Gastrocnemius medialis (tissue), 4 donors: Measurements from ENCODE around the gene TEX52. TPM values are rescaled to one million over a fixed set of nuclear protein-coding genes. Genes with fewer than 3 reads are reported as not detected.

Experiments
- ATAC-seq, 2 donors: fragments of 150-250 bp; one replicate each; pipeline ENCODE4 v1.9.1; 2016
- DNase-seq, 2 donors: peaks; one replicate each; pipeline ENCODE4 v3.0.0-alpha.2; 2019
- H3K27ac ChIP-seq, 4 donors: fragments of 200-600 bp; sonication (generic); 1 replicate in 1 of 4; 2 replicates in 3 of 4; pipeline ENCODE4 v1.5.1; 2016 to 2018; ENCODE audit warnings: mild to moderate bottlenecking in 2 of 4, moderate library complexity in 1 of 4
- H3K27me3 ChIP-seq, 3 donors: fragments of 200-600 bp; sonication (generic) in 2 of 3; 1 replicate in 1 of 3; 2 replicates in 2 of 3; pipeline versions ENCODE4 v1.5.1 to v1.6.0; 2016 to 2019; ENCODE audit warnings: mild to moderate bottlenecking in 1 of 3, moderate library complexity in 1 of 3
- H3K36me3 ChIP-seq, 2 donors: fragments of 200-600 bp; sonication (generic) in 1 of 2; one replicate each; pipeline ENCODE4 v1.5.1; 2017 to 2018
- H3K4me1 ChIP-seq, 2 donors: fragments of 200-600 bp; sonication (generic) in 1 of 2; one replicate each; pipeline ENCODE4 v1.5.1; 2016 to 2017; ENCODE audit warnings: mild to moderate bottlenecking in 2 of 2
- H3K4me3 ChIP-seq, 4 donors: fragments of 200-600 bp; sonication (generic) in 3 of 4; 1 replicate in 1 of 4; 2 replicates in 3 of 4; pipeline ENCODE4 v1.5.1; 2016 to 2019; ENCODE audit warnings: mild to moderate bottlenecking in 2 of 4
- H3K9me3 ChIP-seq, 3 donors: fragments of 200-600 bp; sonication (generic) in 2 of 3; 1 replicate in 1 of 3; 2 replicates in 2 of 3; pipeline ENCODE4 v1.5.1; 2016 to 2019
- CTCF ChIP-seq, 5 experiments: fragments of 450-650 bp in 3 of 5; fragments of 200-600 bp in 2 of 5; sonication (generic) in 2 of 5; IDR thresholded peaks in 4 of 5; conservative IDR thresholded peaks in 1 of 5; 1 replicate in 4 of 5; 2 replicates in 1 of 5; pipeline ENCODE4 v1.5.1; 2016 to 2019; ENCODE audit warnings: antibody characterized with exemption in 5 of 5, mild to moderate bottlenecking in 3 of 5, moderate library complexity in 3 of 5
- POLR2A ChIP-seq, 2 donors: fragments of 450-650 bp; IDR thresholded peaks; one replicate each; pipeline ENCODE4 v1.6.1; 2017; ENCODE audit warnings: antibody characterized with exemption in 2 of 2, mild to moderate bottlenecking in 2 of 2, moderate library complexity in 2 of 2
- in situ Hi-C, 4 donors: fragments of 200-750 bp; cut with MboI; loops; one replicate each; pipeline versions ENCODE4 v1.15.0 to v1.8.0; 2017; ENCODE audit warnings: low sequenced_read_pairs in 4 of 4
- intact Hi-C: fragments of 100-400 bp; cut with DNase I; formaldehyde crosslinking; loops from one replicate; pipeline ENCODE4 v1.15.1; 2023; ENCODE audit warnings: low total_unique reads
- total RNA-seq, 4 donors: library from RNA; depleted of rRNA; stranded (reverse); fragments of >200 nt; gene quantifications; one replicate each; pipeline versions ENCODE4 v1.1.0 to v1.2.3, GENCODE V29; 2016

TEX52 gene
- total RNA-seq, 4 donors from 2014 or later: 0.68 TPM; not detected in 3

- no peaks in the 10 kb centered on the region for H3K27me3 ChIP-seq
- H3K9me3 ChIP-seq: no peaks in the 10 kb centered on the region
- no peak overlapping the region for H3K4me3 ChIP-seq
- H3K4me1 ChIP-seq: peaks cover 22 to 27% of the 10 kb centered on the region in 2 donors
- DNase-seq: no peak
- TF ChIP-seq CTCF (IDR thresholded peaks at IDR 0.05 in 4 of 5, conservative IDR thresholded peaks at IDR 0.05 in 1 of 5) (no peak), POLR2A (IDR thresholded peaks at IDR 0.05) (no peak)
- in situ Hi-C loops: no loop called here
- no peak for ATAC-seq
- intact Hi-C loops: no loop called here
- no peak overlapping the region for H3K27ac ChIP-seq
- H3K36me3 ChIP-seq: peaks cover 0 to 81% of the 10 kb centered on the region in 2 donors
Observed at GRCh38 chr12:2800046-2800570, 56.7 kb downstream of the TEX52 start.

Other genes with a start within 250 kb of the TEX52 start
- 10 to 100 TPM; 41.9 to 96.0 (median 53.0) TPM for gene FKBP4, start 62.1 kb downstream of the TEX52 start, total RNA-seq
- 1 to 10 TPM; 5.1 to 7.2 (median 5.9) TPM for gene ITFG2, start 44.4 kb downstream of the TEX52 start, total RNA-seq
- gene NRIP2, start 22.0 kb downstream of the TEX52 start, total RNA-seq: 1 to 10 TPM in 3 of 4 donors, not detected in 1; 1.3 to 5.2 (median 2.0) TPM
- 1 to 10 TPM in 1 of 4 donors, under 1 TPM in 1, not detected in 2; 0.95 to 1.1 TPM for gene FOXM1, start 20.1 kb upstream of the TEX52 start, total RNA-seq
- 10 to 100 TPM in 1 of 4 donors, 1 to 10 TPM in 3; 4.9 to 11.8 (median 6.7) TPM for gene RHNO1, start 20.2 kb upstream of the TEX52 start, total RNA-seq
- 10 to 100 TPM in 2 of 4 donors, 1 to 10 TPM in 2; 2.8 to 15.8 (median 11.2) TPM for gene TULP3, start 33.9 kb upstream of the TEX52 start, total RNA-seq
- 100 to 1,000 TPM in 2 of 4 donors, 10 to 100 TPM in 2; 91.1 to 201 (median 122) TPM for gene TEAD4, start 102.4 kb upstream of the TEX52 start, total RNA-seq
- gene TSPAN9, start 220.3 kb upstream of the TEX52 start, total RNA-seq: 1 to 10 TPM; 4.7 to 9.4 (median 7.4) TPM